ENCODE results near the gene EPN1.

EPN1 gene

DNA sequence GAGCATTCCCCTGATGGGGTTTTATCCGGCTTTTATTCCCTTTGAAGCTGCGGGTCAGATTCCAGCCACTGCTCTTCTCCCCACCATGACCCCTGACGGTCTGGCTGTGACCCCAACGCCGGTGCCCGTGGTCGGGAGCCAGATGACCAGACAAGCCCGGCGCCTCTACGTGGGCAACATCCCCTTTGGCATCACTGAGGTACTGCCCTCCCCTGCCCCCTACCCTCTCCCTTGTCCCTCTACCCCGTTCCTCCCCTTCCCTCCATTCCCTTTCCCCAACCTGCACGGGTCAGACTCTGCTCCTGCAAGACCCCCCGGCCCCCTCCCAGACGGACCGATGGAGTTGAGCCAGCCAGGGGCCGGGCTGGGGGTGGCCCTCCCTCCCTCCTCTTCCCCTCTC, 14.0 kb upstream of the EPN1 start:
- no peak for DNase-seq (ENCODE audit: low read depth in 2 of 2)

DNA sequence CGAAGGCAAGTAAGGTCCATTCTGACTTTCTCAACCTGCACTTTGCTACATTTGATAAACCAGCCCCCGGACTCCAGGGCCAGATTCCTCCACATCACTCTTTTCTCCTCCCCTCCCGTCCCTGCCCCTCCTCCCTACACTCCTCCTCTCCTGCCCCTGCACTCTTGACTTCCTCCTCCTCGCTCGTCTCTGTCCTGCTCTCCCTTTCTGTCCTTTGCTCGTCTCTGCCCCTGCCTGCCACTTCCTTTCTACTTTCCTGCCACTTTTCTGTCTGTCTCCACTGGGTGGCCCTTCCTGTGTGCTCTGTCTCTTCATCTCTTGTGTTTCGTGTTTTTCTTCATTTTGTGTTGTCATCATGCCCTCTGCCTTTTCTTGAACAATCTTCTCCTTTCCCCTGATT, 13.2 kb upstream of the EPN1 start:
- DNase-seq (ENCODE audit: low read depth in 2 of 2): no peak

DNA sequence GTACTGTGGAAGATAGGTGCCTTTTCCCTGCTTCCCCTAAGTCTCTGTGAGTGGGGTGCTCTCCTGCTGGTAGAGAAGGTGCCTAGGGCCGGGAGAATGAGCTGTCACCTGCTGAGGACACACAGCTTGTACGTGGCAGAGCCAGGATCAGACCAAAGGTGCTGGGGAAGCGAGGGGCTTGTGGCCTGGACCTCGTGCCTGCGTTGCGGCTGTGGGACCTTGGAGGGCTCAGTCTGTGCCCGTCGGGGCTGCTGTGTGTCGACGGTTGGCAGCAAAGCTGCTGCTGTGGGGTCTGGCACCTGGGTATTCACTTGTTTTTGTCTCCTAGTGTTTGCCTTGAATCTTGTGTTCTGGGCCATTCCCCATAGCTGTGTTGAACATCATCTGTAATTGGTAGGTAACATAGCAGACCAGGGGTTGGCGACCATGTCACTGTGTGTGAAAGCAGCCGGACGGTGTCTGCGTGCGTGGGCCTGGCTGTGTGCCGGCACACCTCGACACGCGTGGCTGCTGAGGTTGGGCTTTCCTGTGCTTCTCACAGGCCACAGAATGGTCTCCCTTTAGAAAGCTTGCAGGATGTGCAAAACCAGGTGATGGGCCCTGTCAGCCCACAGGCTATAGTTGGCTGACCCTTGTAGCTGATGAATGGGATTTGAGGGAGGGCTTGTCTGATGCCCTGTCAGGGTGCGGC, 11.0 kb upstream of the EPN1 start:
- DNase-seq (ENCODE audit: low read depth in 2 of 2): no peak

DNA sequence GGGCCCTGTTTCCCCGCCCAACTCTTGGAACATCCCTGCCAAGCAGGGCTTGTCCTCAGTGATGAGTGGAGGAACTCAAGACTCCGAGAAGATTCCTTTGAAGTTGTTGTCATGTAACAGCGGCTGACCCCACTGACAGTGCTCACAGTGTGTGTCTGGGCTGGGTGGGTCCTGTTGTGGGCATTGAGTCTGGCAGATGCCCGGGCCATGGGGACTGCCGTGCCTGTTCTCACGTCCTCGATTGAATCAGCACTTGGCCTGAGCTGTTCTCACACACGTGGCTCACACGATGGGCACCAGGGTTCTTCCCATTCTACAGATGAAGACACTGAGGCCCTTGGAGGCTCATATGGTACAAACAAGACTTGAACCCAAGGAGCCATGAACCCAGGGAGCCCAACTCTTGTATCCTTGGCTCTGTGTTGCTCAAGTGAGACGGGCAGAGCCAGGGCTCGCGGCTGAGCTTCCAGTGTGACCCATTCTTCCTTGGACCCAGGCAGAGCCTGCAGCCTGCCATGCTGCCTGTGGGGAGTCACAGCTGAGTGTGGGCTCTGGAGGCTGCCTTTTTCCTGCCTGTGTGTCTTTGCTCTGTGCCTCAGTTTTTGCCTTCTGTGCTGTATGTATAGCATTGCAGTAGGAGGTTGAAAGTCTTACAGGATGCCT, 8.6 kb upstream of the EPN1 start:
- no peak for DNase-seq (ENCODE audit: low read depth in 2 of 2)

DNA sequence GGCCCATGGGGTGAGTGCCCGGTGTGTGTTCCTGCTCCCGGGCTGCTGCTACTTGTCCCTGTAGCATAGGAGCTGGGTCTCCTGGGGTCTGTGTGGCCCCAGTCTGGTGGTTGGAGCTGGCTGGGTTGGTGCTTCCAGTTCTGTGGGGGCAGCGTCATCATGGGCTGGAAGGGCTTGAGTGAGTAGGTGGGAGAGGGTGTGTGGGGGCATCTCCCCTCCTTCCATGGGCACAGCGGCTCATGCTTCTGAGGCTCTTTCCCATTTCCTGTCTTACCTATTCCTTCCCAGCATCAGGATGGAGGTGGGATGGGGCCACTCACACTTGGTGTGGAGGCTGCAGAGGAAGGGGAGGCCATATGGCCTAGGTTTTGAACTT, 8.0 kb upstream of the EPN1 start:
- no peak for DNase-seq (ENCODE audit: low read depth in 2 of 2)

DNA sequence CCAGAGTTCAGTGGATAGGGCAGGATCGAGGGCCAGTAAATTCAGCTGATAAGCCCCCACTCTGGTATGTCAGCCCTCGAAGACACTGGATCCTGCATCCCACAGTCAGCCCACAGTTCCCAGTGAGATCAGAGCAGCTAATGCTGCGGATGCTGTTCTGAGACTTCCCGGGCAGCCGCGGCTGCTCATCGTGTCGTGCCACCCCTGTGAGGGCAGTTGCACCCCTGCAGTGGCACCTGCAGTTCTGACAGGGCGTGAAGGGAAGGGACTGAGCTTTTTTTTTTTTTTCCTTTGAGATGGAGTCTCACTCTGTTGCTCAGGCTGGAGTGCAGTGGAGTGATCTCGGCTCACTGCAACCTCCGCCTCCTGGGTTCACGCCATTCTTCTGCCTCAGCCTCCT, 7.5 kb upstream of the EPN1 start:
- DNase-seq (ENCODE audit: low read depth in 2 of 2): no peak

GRCh38 chr19:55667958-55668357, 7.1 kb upstream of the EPN1 start:
- DNase-seq (ENCODE audit: low read depth in 2 of 2): no peak

DNA sequence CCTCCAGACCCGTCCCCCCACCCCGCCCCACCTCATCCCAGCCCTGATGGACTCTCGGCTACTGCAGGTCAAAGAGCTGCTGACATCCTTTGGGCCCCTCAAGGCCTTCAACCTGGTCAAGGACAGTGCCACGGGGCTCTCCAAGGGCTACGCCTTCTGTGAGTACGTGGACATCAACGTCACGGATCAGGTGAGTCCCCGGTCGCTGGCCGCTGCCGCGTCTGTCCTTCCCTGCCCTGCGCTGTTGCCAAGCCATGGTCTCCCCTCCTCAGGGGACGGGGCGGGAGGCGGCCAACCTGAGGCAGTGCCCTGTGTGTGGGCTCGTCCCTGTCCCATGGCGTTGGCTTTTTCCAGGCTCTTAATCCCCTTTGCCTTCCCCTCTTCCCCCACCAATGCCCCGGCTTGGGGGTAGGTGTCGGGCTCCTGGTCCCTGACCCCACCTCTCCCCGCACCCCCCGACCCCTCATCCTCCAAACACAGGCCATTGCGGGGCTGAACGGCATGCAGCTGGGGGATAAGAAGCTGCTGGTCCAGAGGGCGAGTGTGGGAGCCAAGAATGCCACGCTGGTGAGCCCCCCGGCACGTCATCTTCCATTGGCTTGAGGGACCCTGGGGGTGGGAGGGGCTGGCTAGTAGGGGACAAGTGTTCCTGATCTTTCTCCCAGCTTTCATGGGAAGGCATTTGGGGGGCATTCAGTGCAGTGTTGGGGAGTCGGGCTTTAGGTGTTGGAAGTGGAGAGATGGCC, 6.2 kb upstream of the EPN1 start:
- DNase-seq (ENCODE audit: low read depth in 2 of 2): no peak

- no peak for DNase-seq (ENCODE audit: low read depth in 2 of 2)
Observed at GRCh38 chr19:55669418-55670279, 5.4 kb upstream of the EPN1 start.

DNA sequence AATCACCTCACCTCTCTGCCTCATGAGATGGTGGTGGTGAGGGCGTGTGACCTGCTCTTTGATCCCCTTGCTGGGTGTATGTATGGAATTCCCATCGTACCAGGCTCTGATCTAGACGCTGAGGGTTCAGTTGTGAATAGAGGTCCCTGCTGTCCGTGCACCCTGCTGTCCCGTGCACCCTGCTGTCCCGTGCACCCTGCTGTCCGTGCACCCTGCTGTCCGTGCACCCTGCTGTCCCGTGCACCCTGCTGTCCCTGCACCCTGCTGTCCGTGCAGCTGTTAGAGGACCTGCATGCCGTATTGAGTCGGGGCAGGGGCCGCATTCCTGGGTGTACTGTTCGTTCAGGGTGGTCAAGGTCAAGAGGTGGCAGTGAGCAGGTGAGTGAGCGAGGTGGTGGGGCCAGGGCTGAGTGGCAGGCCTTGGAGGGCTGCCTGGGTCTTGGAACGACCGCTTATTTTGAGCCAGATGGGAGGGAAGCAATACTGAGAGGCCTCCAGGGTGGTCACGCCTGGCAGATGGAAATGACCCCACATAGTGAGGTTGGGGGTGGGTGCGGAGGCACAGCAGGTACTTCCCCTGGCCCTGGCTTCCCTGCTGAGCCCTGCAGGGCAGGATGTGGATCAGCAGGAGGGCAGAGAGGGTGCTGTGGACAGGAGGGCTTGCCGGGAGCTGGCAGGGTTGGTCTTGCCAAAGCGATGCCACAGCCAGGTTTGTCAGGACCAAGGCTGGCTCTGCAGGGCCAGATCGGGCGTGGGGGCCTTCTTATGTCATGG, 4.6 kb upstream of the EPN1 start:
- DNase-seq (ENCODE audit: low read depth in 2 of 2): no peak

GRCh38 chr19:55671054-55671378, 4.0 kb upstream of the EPN1 start:
- DNase-seq (ENCODE audit: low read depth in 2 of 2): no peak

DNA sequence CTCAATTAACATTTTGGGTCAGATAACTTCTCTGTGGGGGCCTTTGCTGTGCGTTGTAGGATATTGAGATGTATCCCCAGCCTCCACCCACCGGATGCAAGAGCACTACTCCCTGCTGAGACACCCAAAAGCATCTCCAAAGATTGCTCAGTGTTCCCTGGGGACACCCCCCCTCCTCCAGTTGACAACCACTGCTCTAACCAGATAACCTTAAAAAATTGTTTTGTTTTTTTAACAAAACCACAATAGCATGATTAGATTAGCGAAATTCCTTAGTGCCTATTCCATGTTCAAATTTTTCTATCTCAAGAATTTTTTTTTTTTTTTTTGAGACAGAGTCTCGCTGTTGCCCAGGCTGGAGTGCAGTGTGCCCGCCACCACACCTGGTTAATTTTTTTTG, 2.6 kb upstream of the EPN1 start:
- DNase-seq (ENCODE audit: low read depth in 2 of 2): no peak

- no peak for DNase-seq (ENCODE audit: low read depth in 2 of 2)
Observed at GRCh38 chr19:55673465-55673864, 1.6 kb upstream of the EPN1 start.

- DNase-seq (ENCODE audit: low read depth in 2 of 2): no peak
Observed at GRCh38 chr19:55673889-55674288, 1.1 kb upstream of the EPN1 start.

GRCh38 chr19:55674459-55674840, 576 bp upstream of the EPN1 start:
- no peak for DNase-seq (ENCODE audit: low read depth in 2 of 2)

DNA sequence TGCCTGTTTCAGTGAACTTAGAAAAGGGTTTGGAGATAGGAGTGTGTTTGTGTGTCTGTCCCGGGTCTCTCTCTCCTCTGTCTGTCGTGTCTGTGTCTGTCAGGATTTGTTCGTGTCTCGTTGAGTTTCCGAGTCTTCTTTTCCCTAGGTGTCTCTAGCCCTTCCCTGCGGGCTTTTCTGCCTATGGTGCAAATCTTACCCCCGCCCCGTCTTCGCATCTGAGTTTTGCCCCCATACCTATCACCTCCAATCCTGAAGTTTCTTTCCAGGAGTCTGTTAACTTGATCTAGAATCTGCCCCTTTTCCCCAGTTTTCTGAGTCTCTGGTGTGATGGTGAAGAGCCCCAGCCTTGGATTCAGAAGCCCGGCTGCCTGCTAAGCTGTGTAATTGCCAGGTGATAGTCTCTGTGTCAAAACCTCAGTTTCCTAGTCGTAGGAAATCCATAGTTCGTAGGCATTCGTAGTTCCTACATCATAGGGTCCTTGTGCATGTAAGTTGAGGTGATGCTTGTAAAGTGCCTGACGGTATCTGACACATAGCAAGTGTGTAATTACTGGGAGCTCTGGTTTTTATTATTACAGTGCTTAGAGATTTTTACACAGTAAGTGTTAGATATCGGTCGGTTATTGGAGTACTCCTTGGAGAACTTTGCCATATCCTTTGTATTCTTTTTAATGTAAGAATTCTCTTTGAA, 782 bp downstream of the EPN1 start:
- no peak for DNase-seq (ENCODE audit: low read depth in 2 of 2)

DNA sequence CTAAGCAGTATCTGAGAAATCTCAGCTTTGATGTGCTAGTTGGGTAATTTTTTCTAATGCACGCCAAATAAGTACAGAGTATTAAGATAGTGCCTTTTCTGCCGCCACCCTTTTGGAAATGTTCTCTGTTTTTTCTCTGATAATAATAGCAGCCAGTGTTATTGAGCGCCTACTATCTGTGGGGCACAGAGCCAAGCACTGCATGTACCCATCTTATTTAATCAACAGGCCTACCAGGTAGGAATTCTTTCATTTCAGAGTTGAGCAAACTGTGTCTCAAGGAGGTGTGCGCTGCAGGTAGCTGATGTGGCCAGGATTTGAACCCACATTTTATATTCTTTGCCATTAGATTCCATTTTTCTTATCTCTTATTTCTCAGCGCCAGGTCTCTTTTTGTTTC, 1.4 kb downstream of the EPN1 start:
- DNase-seq (ENCODE audit: low read depth in 2 of 2): no peak

DNA sequence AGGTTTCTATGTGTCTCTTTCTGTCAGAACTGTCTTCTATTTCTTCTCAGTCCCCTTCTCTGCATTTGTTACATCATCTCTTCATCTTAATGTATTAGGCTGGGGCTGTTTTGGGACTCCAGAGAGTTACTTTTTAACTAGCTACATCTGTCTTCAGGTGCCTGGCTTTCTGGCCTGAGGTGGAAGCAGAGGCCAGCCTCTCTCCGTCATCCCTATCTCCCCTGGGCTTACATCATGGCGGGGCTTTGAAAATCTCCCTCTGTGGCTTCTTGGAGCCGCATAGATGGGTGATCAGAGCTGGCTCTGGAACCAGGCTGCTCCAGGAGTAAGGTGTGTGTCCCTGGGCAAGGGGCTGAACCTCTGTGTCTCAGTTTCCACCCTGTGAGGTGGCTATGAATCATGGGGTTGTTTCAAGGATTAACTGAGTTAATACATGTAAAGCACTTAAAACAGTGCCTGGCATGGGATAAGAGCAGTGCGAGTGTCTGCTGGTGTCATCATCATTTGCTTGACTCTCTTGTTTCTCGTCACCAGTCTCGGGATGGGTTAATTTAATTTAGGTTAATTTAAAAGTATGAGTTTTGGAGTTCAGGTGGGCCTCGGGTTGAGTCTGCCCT, 2.0 kb downstream of the EPN1 start:
- DNase-seq (ENCODE audit: low read depth in 2 of 2): no peak

GRCh38 chr19:55677572-55678028, 2.6 kb downstream of the EPN1 start:
- no peak for DNase-seq (ENCODE audit: low read depth in 2 of 2)

DNA sequence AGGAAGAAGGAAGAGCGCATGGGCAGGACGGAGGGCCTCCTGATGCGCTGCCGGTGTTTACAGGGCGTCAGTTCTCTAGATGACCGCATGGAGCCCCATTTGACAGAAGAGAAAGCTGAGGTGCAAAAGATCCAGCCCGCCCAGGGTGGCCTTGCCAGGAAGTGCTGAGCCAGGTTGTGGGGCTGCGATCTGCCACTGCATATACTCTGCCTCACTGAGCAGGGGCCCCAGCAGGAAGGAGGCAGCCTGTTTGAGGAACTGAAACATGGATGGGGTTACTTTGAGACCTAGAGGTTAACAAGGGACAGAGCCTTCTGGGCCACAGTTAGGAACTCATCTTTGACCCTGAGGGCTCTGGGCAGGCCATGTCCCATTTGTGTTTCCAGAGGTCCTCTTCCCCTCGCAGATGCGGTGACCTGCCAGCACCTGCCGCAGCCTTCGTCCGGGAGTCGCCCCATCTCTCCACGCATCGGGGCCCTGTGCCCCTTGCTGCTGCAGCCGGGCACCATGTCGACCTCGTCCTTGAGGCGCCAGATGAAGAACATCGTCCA, 3.2 kb downstream of the EPN1 start:
- DNase-seq (ENCODE audit: low read depth in 2 of 2): no peak
